H9 (cell line): ENCODE measurements around the gene APBB2. TPM values are rescaled to one million over a fixed set of nuclear protein-coding genes. Genes with fewer than 3 reads are reported as not detected.

Experiments
- DNase-seq: peaks from one replicate; pipeline ENCODE4 v3.0.0-alpha.2; 2017
- H2AFZ ChIP-seq: one replicate; pipeline ENCODE4 v1.6.1; 2013; ENCODE audit warnings: mild to moderate bottlenecking, low read length, control low read depth, moderate library complexity
- H2AK5ac ChIP-seq: 2 replicates; pipeline ENCODE4 v1.6.1; 2013; ENCODE audit warnings: low read length, control low read depth, mixed read lengths; ENCODE audit not compliant: insufficient read length
- H2BK120ac ChIP-seq: one replicate; pipeline ENCODE4 v1.6.1; 2013; ENCODE audit warnings: low read depth, mild to moderate bottlenecking, low read length, control low read depth, inconsistent platforms; ENCODE audit not compliant: poor library complexity, severe bottlenecking
- H2BK12ac ChIP-seq: 2 replicates; pipeline ENCODE4 v1.6.1; 2013; ENCODE audit warnings: low read length, control low read depth, mixed read lengths, low read depth; ENCODE audit not compliant: insufficient read length
- H2BK15ac ChIP-seq: 2 replicates; pipeline ENCODE4 v1.6.1; 2013; ENCODE audit warnings: low read depth, low read length, control low read depth
- H2BK20ac ChIP-seq: one replicate; pipeline ENCODE4 v1.6.1; 2013; ENCODE audit warnings: low read depth, mild to moderate bottlenecking, low read length, control low read depth, inconsistent platforms; ENCODE audit not compliant: poor library complexity, severe bottlenecking
- H2BK5ac ChIP-seq: 2 replicates; pipeline ENCODE4 v1.6.1; 2013; ENCODE audit warnings: low read length, control low read depth, mixed read lengths; ENCODE audit not compliant: insufficient read length
- H3K14ac ChIP-seq: 2 replicates; pipeline ENCODE4 v1.6.1; 2013; ENCODE audit warnings: low read length, control low read depth; ENCODE audit not compliant: insufficient read depth
- H3K18ac ChIP-seq: 2 replicates; pipeline ENCODE4 v1.6.1; 2013; ENCODE audit warnings: low read depth, mild to moderate bottlenecking, mixed read lengths, low read length, control low read depth; ENCODE audit not compliant: insufficient read length
- H3K23ac ChIP-seq: 2 replicates; pipeline ENCODE4 v1.6.1; 2013; ENCODE audit warnings: low read length, control low read depth, mixed read lengths, low read depth; ENCODE audit not compliant: insufficient read length
- H3K23me2 ChIP-seq: 2 replicates; pipeline ENCODE4 v1.6.1; 2013; ENCODE audit warnings: low read depth, mild to moderate bottlenecking, mixed read lengths, low read length, control low read depth; ENCODE audit not compliant: insufficient read length, poor library complexity, severe bottlenecking
- H3K27ac ChIP-seq: 2 replicates; pipeline ENCODE4 v1.5.1; 2013; ENCODE audit warnings: low read length, control low read depth, mixed read lengths, low read depth; ENCODE audit not compliant: insufficient read length
- H3K27me3 ChIP-seq: 2 replicates; pipeline ENCODE4 v1.6.1; 2013; ENCODE audit warnings: low read length, control low read depth, inconsistent platforms; ENCODE audit not compliant: insufficient read depth
- H3K4ac ChIP-seq: 2 replicates; pipeline ENCODE4 v1.6.1; 2013; ENCODE audit warnings: low read depth, mild to moderate bottlenecking, control low read depth, inconsistent platforms, low read length, moderate library complexity
- H3K4me1 ChIP-seq: 2 replicates; pipeline ENCODE4 v1.6.1; 2013; ENCODE audit warnings: low read length, control low read depth, inconsistent platforms; ENCODE audit not compliant: insufficient read depth
- H3K4me2 ChIP-seq: 2 replicates; pipeline ENCODE4 v1.6.1; 2013; ENCODE audit warnings: low read length, control low read depth, mixed read lengths; ENCODE audit not compliant: insufficient read length, insufficient read depth
- H3K56ac ChIP-seq: 2 replicates; pipeline ENCODE4 v1.6.1; 2013; ENCODE audit warnings: low read depth, mild to moderate bottlenecking, mixed read lengths, low read length, control low read depth; ENCODE audit not compliant: insufficient read length
- H3K79me1 ChIP-seq: 2 replicates; pipeline ENCODE4 v1.6.1; 2013; ENCODE audit warnings: low read depth, mild to moderate bottlenecking, moderate library complexity, low read length, control low read depth, inconsistent platforms; ENCODE audit not compliant: insufficient read depth, poor library complexity, severe bottlenecking
- H3K79me2 ChIP-seq: 2 replicates; pipeline ENCODE4 v1.6.1; 2013; ENCODE audit warnings: low read length, control low read depth, inconsistent platforms; ENCODE audit not compliant: insufficient read depth
- H3K9ac ChIP-seq: 2 replicates; pipeline ENCODE4 v1.6.1; 2013; ENCODE audit warnings: low read length, control low read depth, mixed read lengths; ENCODE audit not compliant: insufficient read length; ENCODE audit errors: extremely low read depth
- H3K9me3 ChIP-seq: one replicate; pipeline ENCODE4 v1.6.1; 2013; ENCODE audit warnings: low read depth, low read length, inconsistent platforms; ENCODE audit not compliant: control insufficient read depth
- H3T11ph ChIP-seq: one replicate; pipeline ENCODE4 v1.6.1; 2013; ENCODE audit warnings: mild to moderate bottlenecking, low read length, control low read depth, inconsistent platforms
- H4K20me1 ChIP-seq: one replicate; pipeline ENCODE4 v1.6.1; 2013; ENCODE audit not compliant: control insufficient read depth, insufficient read length, insufficient read depth
- H4K5ac ChIP-seq: 2 replicates; pipeline ENCODE4 v1.6.1; 2013; ENCODE audit warnings: low read depth, mild to moderate bottlenecking, mixed read lengths, low read length, control low read depth; ENCODE audit not compliant: insufficient read length
- H4K8ac ChIP-seq: replicated peaks from 2 replicates; pipeline ENCODE4 v1.6.1; 2013; ENCODE audit warnings: low read length, control low read depth, mixed read lengths, low read depth; ENCODE audit not compliant: insufficient read length
- H4K91ac ChIP-seq: 2 replicates; pipeline ENCODE4 v1.6.1; 2013; ENCODE audit warnings: low read depth, mild to moderate bottlenecking, moderate library complexity, mixed read lengths, low read length, control low read depth; ENCODE audit not compliant: insufficient read length
- H3K27ac Mint-ChIP-seq, 3 experiments: 2 replicates in 2 of 3; 3 replicates in 1 of 3; pipeline ENCODE4 v1.8.0; 2020 to 2021; ENCODE audit warnings: mixed read lengths in 3 of 3, mild to moderate bottlenecking in 1 of 3, moderate library complexity in 1 of 3
- H3K27me3 Mint-ChIP-seq: 2 replicates; pipeline ENCODE4 v1.8.0; 2021; ENCODE audit warnings: low read depth, mild to moderate bottlenecking, moderate library complexity, mixed read lengths
- H3K36me3 Mint-ChIP-seq, 3 experiments: 2 replicates in 2 of 3; 3 replicates in 1 of 3; pipeline ENCODE4 v1.8.0; 2020 to 2021; ENCODE audit warnings: low read depth in 3 of 3, mixed read lengths in 3 of 3; ENCODE audit not compliant: insufficient read depth in 1 of 3
- H3K4me1 Mint-ChIP-seq, 2 experiments: 2 replicates each; pipeline ENCODE4 v1.8.0; 2020; ENCODE audit warnings: mixed read lengths in 2 of 2
- H3K4me3 Mint-ChIP-seq, 2 experiments: 2 replicates in 1 of 2; 3 replicates in 1 of 2; pipeline ENCODE4 v1.8.0; 2020 to 2021; ENCODE audit warnings: mild to moderate bottlenecking in 2 of 2, mixed read lengths in 2 of 2, moderate library complexity in 1 of 2
- H3K9me3 Mint-ChIP-seq, 2 experiments: 2 replicates in 1 of 2; 3 replicates in 1 of 2; pipeline ENCODE4 v1.8.0; 2020; ENCODE audit warnings: mild to moderate bottlenecking in 2 of 2, mixed read lengths in 2 of 2, moderate library complexity in 1 of 2
- WGBS: extraction: QIAGEN DNeasy Blood & Tissue Kit; methylation state at CpG from one replicate; pipeline ENCODE4 v1.1.7; 2013; ENCODE audit warnings: missing lambda C conversion rate, low lambda C conversion rate, mixed read lengths; ENCODE audit not compliant: insufficient read length; ENCODE audit errors: extremely low coverage; 5-methylcytosine and 5-hydroxymethylcytosine counted together
- total RNA-seq: library from RNA; stranded (reverse); gene quantifications from 2 replicates; pipeline ENCODE4 v1.2.1, GENCODE V29; 2021
- TF ChIP-seq, protein P1 (sequence below): fragments of 200-600 bp; sonication (generic); conservative IDR thresholded peaks from 3 replicates; pipeline ENCODE4 v1.8.0; 2021; ENCODE audit warnings: antibody characterized with exemption, mild to moderate bottlenecking

Gene APBB2
- total RNA-seq, 1 experiment from 2014 or later = 39.6 TPM

DNA sequence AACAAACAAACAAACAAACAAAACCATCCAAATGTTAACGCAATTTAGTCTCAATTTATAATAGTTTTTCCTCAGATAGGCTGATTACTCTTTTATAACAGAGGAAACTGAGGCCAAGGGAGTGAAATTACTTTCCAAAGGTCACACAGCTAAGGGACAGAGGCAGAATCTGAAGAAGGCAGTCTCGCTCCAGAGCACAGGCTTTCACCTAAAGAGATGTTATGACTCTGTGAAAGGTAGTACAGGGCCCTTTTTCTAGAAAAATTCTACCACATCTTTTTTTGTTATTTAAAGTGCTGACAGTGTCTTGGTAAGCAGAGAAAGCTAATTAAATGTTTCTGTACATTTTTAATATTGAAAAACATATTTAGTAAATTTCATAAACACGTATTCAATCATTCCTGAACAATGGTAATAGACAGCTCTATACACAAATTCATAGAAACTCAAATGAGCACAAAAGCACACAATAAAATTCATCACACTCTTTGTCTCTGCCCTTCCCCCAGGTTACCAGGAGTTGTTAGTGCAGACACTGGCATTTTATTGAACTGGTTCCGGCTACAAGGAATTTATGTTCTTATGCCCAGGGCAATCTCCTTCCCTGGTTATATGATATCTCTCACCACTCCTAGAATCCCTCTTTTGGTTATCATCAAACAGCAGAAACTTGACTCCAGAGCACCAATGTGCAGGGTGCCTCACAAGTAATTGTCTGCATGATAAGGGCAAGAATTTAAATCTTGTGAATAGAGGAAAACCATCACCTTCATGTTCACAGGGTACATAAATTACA lies 7.7 kb upstream of the APBB2 start:
- Mint-ChIP-seq H3K27ac (no peak overlapping the region), H3K9me3 (no peaks in the 10 kb centered on the region), H3K4me1 (peaks cover 16 to 19% of the 10 kb centered on the region in 2 experiments), H3K4me3 (no peak overlapping the region), H3K36me3 (no peaks in the 10 kb centered on the region), H3K27me3 (no peaks in the 10 kb centered on the region)
- Histone ChIP-seq H2BK120ac (no peak overlapping the region), H3K79me2 (no peaks in the 10 kb centered on the region), H2BK20ac (no peak overlapping the region), H3K9me3 (no peaks in the 10 kb centered on the region), H3T11ph (no peak overlapping the region), H3K56ac (no peak overlapping the region), H4K91ac (no peak overlapping the region), H3K18ac (no peak overlapping the region), H3K4me2 (no peak overlapping the region), H2AK5ac (no peak overlapping the region), H3K23ac (no peak overlapping the region), H3K23me2 (no peaks in the 10 kb centered on the region), H3K9ac (no peak overlapping the region), H3K79me1 (no peaks in the 10 kb centered on the region), H2BK12ac (no peak overlapping the region), H2BK5ac (no peak overlapping the region), H3K27ac (no peak overlapping the region), H4K5ac (no peak overlapping the region), H3K14ac (no peak overlapping the region), H4K8ac (no peak overlapping the region), H2AFZ (no peak overlapping the region), H4K20me1 (no peaks in the 10 kb centered on the region), H2BK15ac (no peak overlapping the region), H3K4ac (no peak overlapping the region), H3K4me1 (peaks cover 5% of the 10 kb centered on the region), H3K27me3 (no peaks in the 10 kb centered on the region)
- TF ChIP-seq, protein P1, sequence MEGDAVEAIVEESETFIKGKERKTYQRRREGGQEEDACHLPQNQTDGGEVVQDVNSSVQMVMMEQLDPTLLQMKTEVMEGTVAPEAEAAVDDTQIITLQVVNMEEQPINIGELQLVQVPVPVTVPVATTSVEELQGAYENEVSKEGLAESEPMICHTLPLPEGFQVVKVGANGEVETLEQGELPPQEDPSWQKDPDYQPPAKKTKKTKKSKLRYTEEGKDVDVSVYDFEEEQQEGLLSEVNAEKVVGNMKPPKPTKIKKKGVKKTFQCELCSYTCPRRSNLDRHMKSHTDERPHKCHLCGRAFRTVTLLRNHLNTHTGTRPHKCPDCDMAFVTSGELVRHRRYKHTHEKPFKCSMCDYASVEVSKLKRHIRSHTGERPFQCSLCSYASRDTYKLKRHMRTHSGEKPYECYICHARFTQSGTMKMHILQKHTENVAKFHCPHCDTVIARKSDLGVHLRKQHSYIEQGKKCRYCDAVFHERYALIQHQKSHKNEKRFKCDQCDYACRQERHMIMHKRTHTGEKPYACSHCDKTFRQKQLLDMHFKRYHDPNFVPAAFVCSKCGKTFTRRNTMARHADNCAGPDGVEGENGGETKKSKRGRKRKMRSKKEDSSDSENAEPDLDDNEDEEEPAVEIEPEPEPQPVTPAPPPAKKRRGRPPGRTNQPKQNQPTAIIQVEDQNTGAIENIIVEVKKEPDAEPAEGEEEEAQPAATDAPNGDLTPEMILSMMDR = no peak
- no CpG with 5 or more reads among the region's 4 CpGs for WGBS
- no peak for DNase-seq
